Esophagus squamous epithelium (tissue), 5 donors: ENCODE data around the gene JUND. TPM values are rescaled to one million over a fixed set of nuclear protein-coding genes. Genes with fewer than 3 reads are reported as not detected.

ENCODE experiments used
- DNase-seq: peaks from one replicate; lab custom pipeline; 2025; lab: John Stamatoyannopoulos, UW
- H3K27ac ChIP-seq, 4 donors: fragments of 200-600 bp; sonication (generic); one replicate each; pipeline ENCODE4 v1.5.1; 2016 to 2019; ENCODE audit warnings: mild to moderate bottlenecking in 1 of 4
- H3K27me3 ChIP-seq, 4 donors: fragments of 200-600 bp; sonication (generic); 1 replicate in 3 of 4; 2 replicates in 1 of 4; pipeline versions ENCODE4 v1.5.1 to v1.6.0; 2017 to 2021; ENCODE audit warnings: antibody characterized with exemption in 1 of 4
- H3K36me3 ChIP-seq, 3 donors: fragments of 200-600 bp; sonication (generic); one replicate each; pipeline ENCODE4 v1.5.1; 2016 to 2019
- H3K4me1 ChIP-seq, 3 donors: fragments of 200-600 bp; sonication (generic); one replicate each; pipeline ENCODE4 v1.5.1; 2017 to 2019
- H3K4me3 ChIP-seq, 4 donors: fragments of 200-600 bp; sonication (generic); 1 replicate in 3 of 4; 2 replicates in 1 of 4; pipeline ENCODE4 v1.5.1; 2016 to 2019; ENCODE audit warnings: mild to moderate bottlenecking in 2 of 4, moderate library complexity in 1 of 4
- H3K9me3 ChIP-seq, 3 donors: fragments of 200-600 bp; sonication (generic); one replicate each; pipeline ENCODE4 v1.5.1; 2016 to 2019
- POLR2A ChIP-seq, 4 donors: fragments of 450-650 bp; IDR thresholded peaks; one replicate each; pipeline ENCODE4 v1.6.1; 2017; ENCODE audit warnings: antibody characterized with exemption in 4 of 4, mild to moderate bottlenecking in 4 of 4, moderate library complexity in 3 of 4
- WGBS, 2 donors: methylation state at CpG; one replicate each; pipeline ENCODE4 v1.1.5; 2018; 5-methylcytosine and 5-hydroxymethylcytosine counted together
- intact Hi-C: fragments of 100-400 bp; cut with DNase I; formaldehyde crosslinking; loops from one replicate; pipeline ENCODE4 v1.15.0; 2022
- small RNA-seq, 4 donors: library from RNA; depleted of rRNA; stranded (forward); fragments of <200 nt; gene quantifications; one replicate each; pipeline ENCODE3, GENCODE V24; 2016
- total RNA-seq, 4 donors: library from RNA; depleted of rRNA; stranded (reverse); fragments of >200 nt; gene quantifications; one replicate each; pipeline ENCODE4 v1.1.0, GENCODE V29; 2016
- TF ChIP-seq, protein P1 (sequence below), 6 experiments: fragments of 450-650 bp in 4 of 6; fragments of 200-600 bp in 2 of 6; sonication (generic) in 2 of 6; IDR thresholded peaks; one replicate each; pipeline ENCODE4 v1.5.1; 2016 to 2019; ENCODE audit warnings: antibody characterized with exemption in 6 of 6, mild to moderate bottlenecking in 4 of 6, moderate library complexity in 4 of 6
- donor health status: DM: yes; HTN: yes; CAD: no.

Gene JUND
- total RNA-seq, 4 donors from 2014 or later = 71.7 to 192 (median 166) TPM

DNA sequence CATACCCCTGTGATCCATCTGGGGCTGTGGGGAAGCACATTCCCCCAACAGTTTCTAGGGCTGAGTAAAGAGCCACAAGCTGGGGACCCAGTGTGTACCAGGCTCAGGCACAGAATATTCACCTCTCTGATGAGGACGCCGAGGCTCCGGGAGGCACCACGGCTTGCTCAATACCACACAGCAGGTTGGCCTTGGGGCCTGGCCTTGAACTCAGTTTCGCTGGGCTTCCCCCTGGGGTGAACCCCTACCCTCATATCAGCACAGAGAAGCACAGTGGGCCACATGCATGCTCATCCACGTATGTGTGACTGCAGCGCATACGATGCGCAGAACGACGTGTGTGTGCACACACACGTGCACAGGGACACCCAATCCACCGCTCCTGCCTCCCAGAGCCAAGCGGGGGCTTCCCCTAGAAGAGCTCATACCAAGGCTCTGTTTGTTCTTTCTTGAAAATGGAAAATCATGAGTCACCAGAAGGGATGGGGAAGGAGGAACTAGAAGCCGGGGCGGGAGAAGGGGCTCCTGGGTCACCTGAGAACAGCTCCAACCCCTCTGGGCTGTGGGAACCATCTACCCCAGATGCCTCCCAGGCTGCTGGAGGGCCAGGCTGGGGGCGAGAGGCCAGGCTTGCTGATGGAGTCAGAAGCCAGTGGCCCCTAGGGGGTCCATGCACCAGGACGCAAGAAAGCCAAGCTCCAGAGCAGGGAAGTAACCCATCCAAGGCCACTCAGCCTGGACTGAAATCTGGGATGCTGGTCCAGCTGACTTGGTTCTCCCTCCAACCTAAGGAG is 50.3 kb downstream of the JUND start:
- no peaks in the 10 kb centered on the region for H3K36me3 ChIP-seq
- H3K4me1 ChIP-seq = peaks cover under 1 to 21% (median 6%) of the 10 kb centered on the region in 3 donors
- H3K27me3 ChIP-seq = peaks cover 1 to 97% (median 11%) of the 10 kb centered on the region in 4 donors
- H3K9me3 ChIP-seq = peaks cover 0 to 11% (median 10%) of the 10 kb centered on the region in 3 donors
- TF ChIP-seq, protein P1, sequence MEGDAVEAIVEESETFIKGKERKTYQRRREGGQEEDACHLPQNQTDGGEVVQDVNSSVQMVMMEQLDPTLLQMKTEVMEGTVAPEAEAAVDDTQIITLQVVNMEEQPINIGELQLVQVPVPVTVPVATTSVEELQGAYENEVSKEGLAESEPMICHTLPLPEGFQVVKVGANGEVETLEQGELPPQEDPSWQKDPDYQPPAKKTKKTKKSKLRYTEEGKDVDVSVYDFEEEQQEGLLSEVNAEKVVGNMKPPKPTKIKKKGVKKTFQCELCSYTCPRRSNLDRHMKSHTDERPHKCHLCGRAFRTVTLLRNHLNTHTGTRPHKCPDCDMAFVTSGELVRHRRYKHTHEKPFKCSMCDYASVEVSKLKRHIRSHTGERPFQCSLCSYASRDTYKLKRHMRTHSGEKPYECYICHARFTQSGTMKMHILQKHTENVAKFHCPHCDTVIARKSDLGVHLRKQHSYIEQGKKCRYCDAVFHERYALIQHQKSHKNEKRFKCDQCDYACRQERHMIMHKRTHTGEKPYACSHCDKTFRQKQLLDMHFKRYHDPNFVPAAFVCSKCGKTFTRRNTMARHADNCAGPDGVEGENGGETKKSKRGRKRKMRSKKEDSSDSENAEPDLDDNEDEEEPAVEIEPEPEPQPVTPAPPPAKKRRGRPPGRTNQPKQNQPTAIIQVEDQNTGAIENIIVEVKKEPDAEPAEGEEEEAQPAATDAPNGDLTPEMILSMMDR (IDR thresholded peaks at IDR 0.05) = no peak
- TF ChIP-seq POLR2A (IDR thresholded peaks at IDR 0.05) = no peak
- H3K27ac ChIP-seq = no peak overlapping the region
- intact Hi-C loops = no loop called here
- 13 to 37% methylated on average over 3 to 10 of the region's 18 CpGs for WGBS, 2 donors
- no peak for DNase-seq
- H3K4me3 ChIP-seq = no peak overlapping the region

DNA sequence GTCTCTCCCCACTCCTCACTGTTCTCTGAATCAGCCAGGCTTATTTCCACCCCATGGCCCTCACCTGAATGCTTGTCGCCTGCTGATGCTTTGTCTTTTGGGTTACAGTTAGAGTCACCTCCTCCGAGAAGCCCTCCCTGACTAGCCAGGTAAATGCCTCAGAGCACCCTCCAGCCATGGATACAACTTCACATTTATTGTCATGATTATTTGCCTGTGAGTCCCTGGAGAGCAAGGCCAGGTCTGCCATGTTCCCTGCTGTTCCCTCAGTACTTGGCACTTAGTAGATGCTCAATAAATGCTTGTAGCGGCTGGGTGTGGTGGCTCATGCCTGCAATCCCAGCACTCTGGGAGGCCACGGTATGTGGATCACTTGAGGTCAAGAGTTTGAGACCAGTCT is 51.5 kb downstream of the JUND start:
- no peak for DNase-seq
- Histone ChIP-seq H3K27me3 (peaks cover 14 to 97% (median 21%) of the 10 kb centered on the region in 4 donors), H3K4me1 (peaks cover 12 to 34% (median 13%) of the 10 kb centered on the region in 3 donors), H3K36me3 (no peaks in the 10 kb centered on the region), H3K27ac (no peak overlapping the region), H3K9me3 (peaks cover 0 to 11% (median 10%) of the 10 kb centered on the region in 3 donors), H3K4me3 (no peak overlapping the region)
- 57 to 83% methylated on average over 4 of the region's 4 CpGs for WGBS, 2 donors
- intact Hi-C loops = no loop called here
- TF ChIP-seq, protein P1 (IDR thresholded peaks at IDR 0.05) = no peak
- TF ChIP-seq POLR2A (IDR thresholded peaks at IDR 0.05) = no peak

Small RNA genes lying within 50 kb of the gene (small RNA-seq; reads per million reads assigned to genes)
- gene MIR3188 (0 to 0.27 (median 0) reads per million in 4 donors), gene RPL39P38 (0 reads per million in 4 donors)

Other genes with a start within 250 kb of the JUND start
- gene IL12RB1, start 194.7 kb downstream of the JUND start, total RNA-seq = 1 to 10 TPM; 1.1 to 2.3 (median 1.9) TPM
- 1 to 10 TPM; 2.3 to 4.8 (median 4.1) TPM for gene MAST3, start 183.8 kb downstream of the JUND start, total RNA-seq
- 10 to 100 TPM; 20.4 to 42.1 (median 29.1) TPM for gene PIK3R2, start 128.5 kb downstream of the JUND start, total RNA-seq
- 10 to 100 TPM; 11.3 to 90.5 (median 25.7) TPM for gene IFI30, start 107.8 kb downstream of the JUND start, total RNA-seq
- gene MPV17L2, start 88.4 kb downstream of the JUND start, total RNA-seq = 10 to 100 TPM; 10.6 to 23.5 (median 14.0) TPM
- under 1 TPM in 3 of 4 donors, not detected in 1; 0.30 to 0.76 (median 0.44) TPM for gene RAB3A, start 77.6 kb downstream of the JUND start, total RNA-seq
- gene PDE4C, start 55.2 kb downstream of the JUND start, total RNA-seq = under 1 TPM in 1 of 4 donors, not detected in 3; 0.76 TPM
- 1 to 10 TPM in 2 of 4 donors, under 1 TPM in 2; 0.23 to 3.1 (median 0.96) TPM for gene IQCN, start 7.2 kb downstream of the JUND start, total RNA-seq
- gene LSM4, start 41.5 kb upstream of the JUND start, total RNA-seq = 100 to 1,000 TPM in 3 of 4 donors, 10 to 100 TPM in 1; 97.3 to 228 (median 137) TPM
- 10 to 100 TPM in 1 of 4 donors, 1 to 10 TPM in 2, under 1 TPM in 1; 0.83 to 10.1 (median 5.3) TPM for gene PGPEP1, start 59.0 kb upstream of the JUND start, total RNA-seq
- gene GDF15, start 104.5 kb upstream of the JUND start, total RNA-seq = 1 to 10 TPM in 1 of 4 donors, under 1 TPM in 1, not detected in 2; 0.76 to 2.3 TPM
- 10 to 100 TPM in 1 of 4 donors, 1 to 10 TPM in 1, under 1 TPM in 2; 0.53 to 10.3 (median 1.9) TPM for gene LRRC25, start 116.0 kb upstream of the JUND start, total RNA-seq
- 10 to 100 TPM; 23.7 to 48.1 (median 26.1) TPM for gene SSBP4, start 137.8 kb upstream of the JUND start, total RNA-seq
- 10 to 100 TPM in 3 of 4 donors, 1 to 10 TPM in 1; 8.1 to 24.4 (median 14.4) TPM for gene ISYNA1, start 156.5 kb upstream of the JUND start, total RNA-seq
- gene ELL, start 240.4 kb upstream of the JUND start, total RNA-seq = 10 to 100 TPM in 2 of 4 donors, 1 to 10 TPM in 2; 5.9 to 12.8 (median 9.9) TPM